Upper lobe of left lung (tissue), 4 donors: ENCODE results near the gene CDAN1.

Experiments used
- CTCF ChIP-seq, 6 experiments: fragments of 450-650 bp in 4 of 6; fragments of 200-600 bp in 2 of 6; sonication (generic) in 2 of 6; IDR thresholded peaks; one replicate each; pipeline ENCODE4 v1.5.1; 2016 to 2019; ENCODE audit warnings: antibody characterized with exemption in 6 of 6
- EP300 ChIP-seq, 4 donors: sonication (generic); formaldehyde crosslinking; IDR thresholded peaks; one replicate each; pipeline ENCODE4 v1.5.1; 2017; ENCODE audit warnings: antibody characterized with exemption in 4 of 4, control low read depth in 2 of 4
- POLR2A ChIP-seq, 4 donors: fragments of 450-650 bp; IDR thresholded peaks; one replicate each; pipeline ENCODE4 v1.5.1; 2016 to 2017; ENCODE audit warnings: antibody characterized with exemption in 4 of 4, mild to moderate bottlenecking in 2 of 4
- POLR2AphosphoS5 ChIP-seq, 2 donors: sonication (generic); formaldehyde crosslinking; IDR thresholded peaks; one replicate each; pipeline ENCODE4 v1.5.1; 2017; ENCODE audit warnings: antibody characterized with exemption in 2 of 2

- TF ChIP-seq CTCF (IDR thresholded peaks at IDR 0.05) = no peak
- no peak for TF ChIP-seq POLR2A (IDR thresholded peaks at IDR 0.05)
- TF ChIP-seq POLR2AphosphoS5 (IDR thresholded peaks at IDR 0.05) = no peak
- TF ChIP-seq EP300 (IDR thresholded peaks at IDR 0.05) = no peak
Measured at GRCh38 chr15:42696626-42697025, 40.3 kb downstream of the CDAN1 start.
